GM19023 (cell line): Measurements from ENCODE around the gene DGKI.
"Not testable (repeated sequence)": the region's sequence is repeated elsewhere in the genome, so short reads cannot be mapped to it uniquely, and the experiment has no call there.

Experiments
- ATAC-seq: cut with Tn5 transposase; IDR thresholded peaks from one replicate; pipeline ENCODE4 v1.9.1; 2021; ENCODE audit warnings: mild to moderate bottlenecking, moderate library complexity; ENCODE audit not compliant: unreplicated experiment

DGKI gene

DNA sequence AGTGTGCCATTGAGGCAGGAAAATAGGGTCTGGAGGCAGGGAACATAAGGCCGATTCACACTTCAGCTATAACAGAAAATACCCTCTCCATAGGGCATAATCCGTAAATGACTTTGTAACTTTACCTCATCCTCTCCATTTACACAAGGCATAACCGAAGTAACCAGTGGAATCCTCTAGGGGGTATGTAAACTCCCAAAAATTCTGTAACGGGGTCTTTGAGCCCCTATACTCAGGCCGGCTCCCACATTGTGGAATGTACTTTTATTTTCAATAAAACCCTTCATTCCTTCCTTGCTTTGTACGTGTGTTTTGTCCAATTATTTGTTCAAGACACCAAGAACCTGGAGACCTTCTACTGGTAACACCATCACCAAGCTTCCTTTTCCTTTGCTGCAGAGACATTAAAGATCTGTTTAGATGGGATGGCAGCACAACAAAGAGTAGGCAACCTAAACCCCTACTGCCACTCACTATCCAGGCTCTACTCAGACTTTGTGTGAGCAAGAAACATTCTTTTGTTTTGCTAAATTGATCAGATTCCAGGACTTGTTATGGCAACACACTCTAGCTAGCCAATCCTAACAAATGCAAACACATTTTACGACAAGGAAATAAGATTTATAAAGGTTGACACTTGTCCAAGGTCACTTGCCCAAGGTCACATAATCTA, 99.3 kb downstream of the DGKI start:
- ATAC-seq = no peak

DNA sequence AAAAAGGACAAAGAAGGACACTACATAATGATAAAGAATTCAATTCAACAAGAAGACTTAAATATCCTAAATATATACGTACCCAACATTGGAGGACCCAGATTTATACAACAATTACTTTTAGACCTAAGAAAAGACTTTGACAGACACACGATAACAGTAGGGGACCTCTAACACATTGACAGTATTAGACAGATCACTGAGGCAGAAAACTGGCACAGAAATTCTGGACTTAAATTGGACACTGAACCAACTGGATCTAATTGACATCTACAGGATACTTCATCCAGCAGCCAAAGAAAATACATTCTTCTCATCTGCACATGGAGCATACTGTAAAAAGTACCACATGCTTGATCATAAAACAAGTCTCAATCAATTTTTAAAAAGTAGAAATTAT, 103.8 kb downstream of the DGKI start:
- ATAC-seq = no peak

GRCh38 chr7:137742051-137742450, 104.7 kb downstream of the DGKI start:
- ATAC-seq = no peak

DNA sequence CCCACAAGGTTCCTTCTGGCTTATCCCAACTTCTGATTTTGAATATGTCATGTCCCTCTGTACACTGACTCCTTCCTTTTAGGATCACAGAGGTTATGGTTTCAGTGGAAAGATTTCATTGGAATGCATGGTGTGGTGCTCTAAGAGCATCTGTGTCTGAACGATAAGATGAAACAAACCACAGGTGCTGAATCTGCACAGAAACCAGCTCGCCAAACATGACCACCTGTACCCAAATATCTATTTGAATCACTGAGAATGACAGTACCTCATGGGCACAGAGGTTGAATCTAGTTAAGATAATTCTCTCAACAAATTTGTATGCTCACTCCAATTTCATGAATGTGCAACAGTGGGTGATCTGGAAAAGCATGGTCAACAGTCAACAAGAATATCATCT, 105.3 kb downstream of the DGKI start:
- ATAC-seq = no peak

GRCh38 chr7:137734221-137734620, 112.6 kb downstream of the DGKI start:
- no peak for ATAC-seq

DNA sequence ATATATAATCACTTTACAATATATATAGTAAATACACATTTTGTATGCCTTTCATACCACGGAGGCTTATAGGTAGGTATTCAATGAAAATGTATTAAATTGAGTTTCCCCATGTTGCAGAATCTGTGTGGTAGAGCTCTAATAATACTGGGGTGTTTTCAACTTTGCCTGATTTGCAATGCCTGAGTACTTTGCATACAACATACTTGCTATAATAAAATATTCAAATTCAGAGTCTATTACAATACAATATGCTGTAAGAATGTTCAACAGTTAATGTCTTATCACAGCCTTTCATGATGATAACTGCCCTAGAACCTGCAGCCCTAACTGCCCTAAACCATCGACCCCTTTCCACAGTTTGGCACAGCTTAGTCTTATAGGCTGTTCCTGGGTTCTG, 114.6 kb downstream of the DGKI start:
- ATAC-seq = no peak

GRCh38 chr7:137731436-137731835, 115.3 kb downstream of the DGKI start:
- no peak for ATAC-seq

- no peak for ATAC-seq
These were observed 118.3 kb downstream of the DGKI start for GRCh38 chr7:137728426-137728825.

DNA sequence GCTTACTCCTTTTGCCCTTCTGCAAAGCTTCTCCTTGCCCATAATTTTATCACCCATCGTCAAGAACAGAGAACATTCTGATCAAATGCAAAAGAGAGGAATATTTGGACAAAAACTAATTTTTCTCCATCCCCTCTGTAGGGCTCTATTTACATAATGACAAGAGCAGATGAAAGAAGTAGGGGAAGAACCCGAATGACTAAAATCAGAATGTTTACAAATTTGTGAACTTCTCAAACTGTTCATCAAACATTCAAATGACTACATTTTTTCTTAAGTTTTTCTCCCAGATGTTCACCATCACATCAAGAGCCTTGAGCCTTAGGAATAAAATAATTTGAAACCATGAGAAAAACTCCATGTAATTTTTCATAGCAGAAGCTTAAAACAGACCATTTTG, 119.4 kb downstream of the DGKI start:
- ATAC-seq = no peak

- no peak for ATAC-seq
These were observed 128.4 kb downstream of the DGKI start for GRCh38 chr7:137718355-137718754.

GRCh38 chr7:137717811-137718271, 128.9 kb downstream of the DGKI start:
- no peak for ATAC-seq

DNA sequence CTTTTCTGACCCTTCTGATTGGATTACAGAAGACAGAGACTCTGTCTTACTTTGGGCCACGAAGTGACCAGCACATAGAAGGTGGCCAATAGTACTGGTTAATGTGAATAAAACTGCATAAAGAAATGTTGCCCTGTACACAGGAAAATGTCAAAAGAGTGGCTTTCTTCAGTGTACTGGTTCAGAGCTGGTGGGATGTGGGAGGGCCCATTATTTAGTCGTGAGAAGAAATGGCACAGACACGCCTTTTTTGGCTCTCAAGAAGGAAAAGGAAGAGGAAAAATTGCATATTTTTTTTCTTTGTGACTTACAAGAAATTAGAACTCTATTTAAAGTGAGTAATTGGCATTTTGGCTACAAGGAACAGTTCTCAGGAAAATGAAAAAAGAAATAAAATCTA, 129.7 kb downstream of the DGKI start:
- no peak for ATAC-seq

DNA sequence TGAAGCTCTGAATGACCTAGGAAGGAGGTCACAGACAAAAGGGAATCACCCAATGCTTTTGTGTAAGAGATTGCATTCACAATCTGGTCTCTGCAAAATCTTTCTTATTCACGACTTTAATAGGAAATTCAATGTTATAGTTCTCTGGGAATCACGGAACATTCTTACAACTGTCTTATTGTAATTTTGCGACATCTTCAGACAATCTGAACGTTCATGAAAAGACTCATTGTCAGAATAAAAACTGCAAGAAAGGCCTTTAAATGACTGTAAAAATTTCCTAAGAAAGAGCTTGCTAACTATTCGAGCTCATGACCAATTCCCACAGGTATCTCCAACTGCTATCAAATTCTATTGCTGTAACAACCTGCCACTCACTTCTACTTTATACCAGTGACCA, 130.7 kb downstream of the DGKI start:
- no peak for ATAC-seq

- ATAC-seq = no peak
These were observed 131.2 kb downstream of the DGKI start for GRCh38 chr7:137715533-137715932.

GRCh38 chr7:137715121-137715520, 131.7 kb downstream of the DGKI start:
- ATAC-seq = no peak

DNA sequence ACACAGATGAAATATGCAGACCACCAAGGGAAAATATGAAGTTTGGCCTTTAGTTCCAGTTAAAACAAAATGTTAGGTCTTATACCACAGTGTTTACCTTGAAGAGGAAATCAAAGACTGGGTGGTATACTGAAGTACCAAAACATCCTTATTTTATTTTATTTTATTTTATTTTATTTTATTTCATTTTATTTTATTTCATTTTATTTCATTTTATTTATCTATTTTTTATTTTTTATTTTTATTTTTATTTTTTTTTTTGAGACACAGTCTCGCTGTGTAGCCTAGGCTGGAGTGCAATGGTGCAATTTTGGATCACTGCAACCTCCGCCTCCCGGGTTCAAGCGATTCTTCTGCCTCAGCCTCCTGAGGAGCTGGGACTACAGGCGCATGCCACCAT, 140.4 kb downstream of the DGKI start:
- ATAC-seq = not testable (repeated sequence)

GRCh38 chr7:137704723-137705122, 142.1 kb downstream of the DGKI start:
- ATAC-seq = no peak

DNA sequence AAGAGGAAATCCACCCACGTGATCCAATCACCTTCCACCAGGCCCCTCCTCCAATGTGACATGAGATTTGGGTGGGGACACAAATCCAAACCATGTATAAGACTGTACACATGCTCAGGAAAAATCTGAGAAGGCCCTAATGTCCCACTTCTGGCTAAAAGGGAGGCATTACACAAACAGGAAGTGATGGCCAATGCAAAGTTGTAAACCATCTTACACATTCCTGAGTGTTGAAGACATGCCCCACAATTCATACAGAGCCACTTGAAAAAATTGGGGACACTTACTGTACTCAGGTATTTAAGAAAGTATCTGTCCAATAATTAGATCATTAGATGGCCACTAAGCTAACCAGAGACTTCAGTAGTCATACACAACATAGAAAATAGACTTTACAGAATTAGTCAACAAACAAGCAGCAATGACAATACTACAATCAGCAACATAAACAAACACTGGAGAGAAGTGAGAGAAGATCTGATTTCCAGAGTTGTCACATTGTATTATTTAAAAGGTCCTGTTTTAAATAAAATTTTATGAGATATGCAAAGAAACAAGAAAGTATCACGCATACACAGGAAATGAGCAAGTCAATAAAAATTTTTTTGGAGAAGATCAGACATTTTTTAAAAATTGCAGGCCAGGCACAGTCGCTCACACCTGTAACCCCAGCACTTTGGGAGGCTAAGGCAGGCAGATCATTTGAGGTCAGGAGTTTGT, 143.3 kb downstream of the DGKI start:
- no peak for ATAC-seq

DNA sequence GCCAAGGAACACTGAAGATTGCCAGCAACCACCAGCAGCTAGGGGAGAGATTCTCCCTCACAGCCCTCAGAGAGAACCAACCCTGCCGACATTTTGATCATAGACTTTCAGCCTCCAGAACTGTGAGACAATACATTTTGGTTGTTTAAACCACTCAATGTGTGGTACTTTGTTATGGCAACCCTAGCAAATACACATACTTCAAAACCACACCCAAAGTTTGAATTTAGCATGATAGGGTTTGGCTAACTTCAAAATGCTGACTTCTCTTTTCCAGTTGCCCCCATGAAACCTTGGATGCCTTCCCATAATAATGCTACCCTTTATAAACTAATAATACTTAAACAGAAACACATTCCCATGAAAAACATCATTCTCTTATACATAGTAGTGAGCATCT, 149.8 kb downstream of the DGKI start:
- no peak for ATAC-seq

GRCh38 chr7:137696376-137696775, 150.4 kb downstream of the DGKI start:
- no peak for ATAC-seq

DNA sequence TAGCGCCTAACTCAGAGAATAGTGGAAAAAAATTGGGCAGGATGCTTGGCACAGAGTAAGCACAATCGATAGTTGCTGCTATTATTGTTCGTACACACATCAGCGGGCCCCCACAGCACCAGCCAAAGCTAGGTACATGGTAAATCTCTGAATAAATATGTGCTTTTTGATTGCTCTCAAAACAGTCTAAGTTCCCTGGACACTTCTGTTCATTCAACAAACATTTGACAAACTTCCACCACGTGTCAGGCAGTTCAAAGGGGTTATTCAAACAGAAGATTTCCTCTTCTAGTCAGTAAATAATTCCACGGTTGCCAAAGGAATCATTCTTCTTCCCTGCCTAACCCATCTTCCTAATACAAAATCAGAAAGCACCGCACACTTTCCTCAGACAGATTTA, 150.8 kb downstream of the DGKI start:
- ATAC-seq = no peak

GRCh38 chr7:137695494-137695893, 151.3 kb downstream of the DGKI start:
- no peak for ATAC-seq

DNA sequence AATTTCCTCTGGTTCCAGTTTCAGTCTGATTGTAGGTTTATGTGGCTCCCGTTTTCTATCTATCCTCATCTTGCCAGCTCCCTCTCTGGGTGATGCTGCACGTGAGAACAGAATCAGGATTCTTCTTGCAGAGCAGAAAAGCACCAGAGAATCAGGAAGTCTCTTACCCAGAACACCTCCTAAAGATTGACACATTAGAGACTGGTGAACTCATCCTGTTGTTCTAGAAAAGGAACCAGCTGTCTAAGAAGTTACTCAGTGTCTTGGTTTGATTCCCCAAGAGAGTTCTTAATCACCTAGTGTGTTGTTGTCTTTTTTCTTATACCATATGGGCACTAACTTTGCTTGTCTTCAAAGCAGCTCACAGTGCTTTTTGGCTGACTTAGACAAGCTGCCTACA, 152.4 kb downstream of the DGKI start:
- peak; percentile 66 for ATAC-seq
